Caco-2 (cell line): Measurements from ENCODE around the gene NFIX. TPM values are rescaled to one million over a fixed set of nuclear protein-coding genes. Genes with fewer than 3 reads are reported as not detected.

ENCODE experiments used
- BruUV-seq: library from RNA; stranded (reverse); fragments of 400-500 nt; replicated peaks from 2 replicates; lab custom pipeline; 2021; lab: Mats Ljungman, UMichigan
- CTCF ChIA-PET: fragments of 300-600 bp; sonication (Branson Sonifier 250); formaldehyde crosslinking; loops from one replicate; lab custom pipeline; 2022; ENCODE audit warnings: antibody characterized with exemption; lab: Charles Lee
- POLR2A ChIA-PET: fragments of 300-600 bp; sonication (Branson Sonifier 250); formaldehyde crosslinking; loops from one replicate; lab custom pipeline; 2022; ENCODE audit warnings: antibody characterized with exemption; lab: Charles Lee
- DNase-seq, 2 experiments: peaks; one replicate each; pipeline versions ENCODE4 v3.0.0 to v3.0.0-alpha.2; 2020 to 2022
- H3K27me3 ChIP-seq: replicated peaks from 2 replicates; pipeline ENCODE4 v1.6.0; 2011; ENCODE audit warnings: low read length; ENCODE audit not compliant: control insufficient read depth, insufficient read depth
- H3K36me3 ChIP-seq: 2 replicates; pipeline ENCODE4 v1.5.1; 2011; ENCODE audit warnings: low read length; ENCODE audit not compliant: control insufficient read depth, insufficient read depth
- H3K4me1 ChIP-seq: fragments of 250-450 bp; sonication (Bioruptor Pico); 2 replicates; pipeline ENCODE4 v1.5.1; 2020; ENCODE audit warnings: mild to moderate bottlenecking
- H3K4me3 ChIP-seq: 2 replicates; pipeline ENCODE4 v1.5.1; 2011; ENCODE audit warnings: low read depth, mild to moderate bottlenecking, control low read depth, low read length
- H3K9me3 ChIP-seq: fragments of 250-450 bp; sonication (Bioruptor Pico); 2 replicates; pipeline ENCODE4 v1.5.1; 2020; ENCODE audit warnings: mild to moderate bottlenecking, moderate library complexity
- H3K27ac Mint-ChIP-seq: one replicate; pipeline ENCODE4 v1.8.0; 2022; ENCODE audit warnings: mixed read lengths; ENCODE audit not compliant: unreplicated experiment
- H3K27me3 Mint-ChIP-seq: one replicate; pipeline ENCODE4 v1.8.0; 2022; ENCODE audit warnings: mixed read lengths; ENCODE audit not compliant: insufficient read depth, unreplicated experiment
- H3K36me3 Mint-ChIP-seq: one replicate; pipeline ENCODE4 v1.8.0; 2022; ENCODE audit warnings: mild to moderate bottlenecking, mixed read lengths; ENCODE audit not compliant: insufficient read depth, unreplicated experiment
- H3K4me1 Mint-ChIP-seq: one replicate; pipeline ENCODE4 v1.8.0; 2022; ENCODE audit warnings: low read depth, mixed read lengths; ENCODE audit not compliant: unreplicated experiment
- H3K4me3 Mint-ChIP-seq: one replicate; pipeline ENCODE4 v1.8.0; 2022; ENCODE audit warnings: mild to moderate bottlenecking, moderate library complexity, mixed read lengths; ENCODE audit not compliant: unreplicated experiment
- H3K9me3 Mint-ChIP-seq: one replicate; pipeline ENCODE4 v1.8.0; 2022; ENCODE audit warnings: mixed read lengths; ENCODE audit not compliant: unreplicated experiment
- intact Hi-C: fragments of 100-400 bp; cut with micrococcal nuclease; formaldehyde crosslinking; loops from one replicate; pipeline ENCODE4 v1.10.0; 2022; ENCODE audit not compliant: unreplicated experiment
- total RNA-seq: library from RNA; stranded (reverse); gene quantifications from 2 replicates; pipeline ENCODE4 v1.2.3, GENCODE V29; 2022
- TF ChIP-seq, protein P1 (sequence below), 2 experiments: fragments of 200-600 bp in 1 of 2; IDR thresholded peaks; 1 replicate in 1 of 2; 2 replicates in 1 of 2; pipeline versions ENCODE4 v1.5.1 to v1.8.0; 2011 to 2022; ENCODE audit warnings: antibody characterized with exemption in 1 of 2, control low read depth in 1 of 2, inconsistent platforms in 1 of 2, low read depth in 1 of 2, low read length in 1 of 2, mild to moderate bottlenecking in 1 of 2, moderate library complexity in 1 of 2; ENCODE audit not compliant: insufficient read depth in 1 of 2, severe bottlenecking in 1 of 2, unreplicated experiment in 1 of 2

The NFIX gene
- total RNA-seq, 1 experiment from 2014 or later = 0.82 TPM

GRCh38 chr19:13109361-13110098 lies 114.3 kb downstream of the NFIX start:
- no peak for DNase-seq
- Histone ChIP-seq H3K9me3 (no peaks in the 10 kb centered on the region), H3K4me1 (no peaks in the 10 kb centered on the region), H3K4me3 (no peak overlapping the region), H3K27me3 (no peaks in the 10 kb centered on the region), H3K36me3 (no peaks in the 10 kb centered on the region)
- BruUV-seq = no TSS peak
- H3K27me3 Mint-ChIP-seq = no peaks in the 10 kb centered on the region
- no peak overlapping the region for H3K27ac Mint-ChIP-seq
- H3K4me3 Mint-ChIP-seq = no peak overlapping the region
- intact Hi-C loops = no loop called here
- H3K36me3 Mint-ChIP-seq = peaks cover 24% of the 10 kb centered on the region
- TF ChIP-seq, protein P1, sequence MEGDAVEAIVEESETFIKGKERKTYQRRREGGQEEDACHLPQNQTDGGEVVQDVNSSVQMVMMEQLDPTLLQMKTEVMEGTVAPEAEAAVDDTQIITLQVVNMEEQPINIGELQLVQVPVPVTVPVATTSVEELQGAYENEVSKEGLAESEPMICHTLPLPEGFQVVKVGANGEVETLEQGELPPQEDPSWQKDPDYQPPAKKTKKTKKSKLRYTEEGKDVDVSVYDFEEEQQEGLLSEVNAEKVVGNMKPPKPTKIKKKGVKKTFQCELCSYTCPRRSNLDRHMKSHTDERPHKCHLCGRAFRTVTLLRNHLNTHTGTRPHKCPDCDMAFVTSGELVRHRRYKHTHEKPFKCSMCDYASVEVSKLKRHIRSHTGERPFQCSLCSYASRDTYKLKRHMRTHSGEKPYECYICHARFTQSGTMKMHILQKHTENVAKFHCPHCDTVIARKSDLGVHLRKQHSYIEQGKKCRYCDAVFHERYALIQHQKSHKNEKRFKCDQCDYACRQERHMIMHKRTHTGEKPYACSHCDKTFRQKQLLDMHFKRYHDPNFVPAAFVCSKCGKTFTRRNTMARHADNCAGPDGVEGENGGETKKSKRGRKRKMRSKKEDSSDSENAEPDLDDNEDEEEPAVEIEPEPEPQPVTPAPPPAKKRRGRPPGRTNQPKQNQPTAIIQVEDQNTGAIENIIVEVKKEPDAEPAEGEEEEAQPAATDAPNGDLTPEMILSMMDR (IDR thresholded peaks at IDR 0.05; ENCODE audit: insufficient read depth in 1 of 2, low read depth in 1 of 2, low read length in 1 of 2, severe bottlenecking in 1 of 2, unreplicated experiment in 1 of 2) = no peak
- no peaks in the 10 kb centered on the region for H3K4me1 Mint-ChIP-seq
- ChIA-PET CTCF (interaction anchor here (0.6 to 1.2 kb wide), 2 partner anchors 132 to 144 kb away, joined by 3 to 4 read pairs; no protein-coding TSS in a partner anchor), POLR2A (no interaction called here)
- H3K9me3 Mint-ChIP-seq = no peaks in the 10 kb centered on the region

- intact Hi-C loops = no loop called here
- Histone ChIP-seq H3K4me1 (no peaks in the 10 kb centered on the region), H3K9me3 (no peaks in the 10 kb centered on the region), H3K36me3 (no peaks in the 10 kb centered on the region), H3K27me3 (no peaks in the 10 kb centered on the region), H3K4me3 (no peak overlapping the region)
- Mint-ChIP-seq H3K4me1 (no peaks in the 10 kb centered on the region), H3K9me3 (no peaks in the 10 kb centered on the region), H3K27ac (no peak overlapping the region), H3K27me3 (no peaks in the 10 kb centered on the region), H3K4me3 (no peak overlapping the region), H3K36me3 (peaks cover 21% of the 10 kb centered on the region)
- POLR2A ChIA-PET = no interaction called here
- CTCF ChIA-PET = no interaction called here
- DNase-seq = no peak
- BruUV-seq = no TSS peak
- TF ChIP-seq, protein P1 (IDR thresholded peaks at IDR 0.05; ENCODE audit: insufficient read depth in 1 of 2, low read depth in 1 of 2, low read length in 1 of 2, severe bottlenecking in 1 of 2, unreplicated experiment in 1 of 2) = no peak
These were observed 114.9 kb downstream of the NFIX start for GRCh38 chr19:13110099-13110610.

GRCh38 chr19:13112555-13112954 lies 117.3 kb downstream of the NFIX start:
- ChIA-PET CTCF (no interaction called here), POLR2A (no interaction called here)
- Mint-ChIP-seq H3K4me3 (no peak overlapping the region), H3K4me1 (peaks cover 6% of the 10 kb centered on the region), H3K36me3 (peaks cover 26% of the 10 kb centered on the region), H3K27ac (no peak overlapping the region), H3K27me3 (no peaks in the 10 kb centered on the region), H3K9me3 (no peaks in the 10 kb centered on the region)
- no peaks in the 10 kb centered on the region for H3K9me3 ChIP-seq
- no TSS peak for BruUV-seq
- H3K4me1 ChIP-seq = no peaks in the 10 kb centered on the region
- no peak for DNase-seq
- H3K27me3 ChIP-seq = no peaks in the 10 kb centered on the region
- intact Hi-C loops = no loop called here
- TF ChIP-seq, protein P1 (IDR thresholded peaks at IDR 0.05; ENCODE audit: insufficient read depth in 1 of 2, low read depth in 1 of 2, low read length in 1 of 2, severe bottlenecking in 1 of 2, unreplicated experiment in 1 of 2) = no peak
- no peak overlapping the region for H3K4me3 ChIP-seq
- no peaks in the 10 kb centered on the region for H3K36me3 ChIP-seq
